ENCODE results near the gene NCK2.

DNA sequence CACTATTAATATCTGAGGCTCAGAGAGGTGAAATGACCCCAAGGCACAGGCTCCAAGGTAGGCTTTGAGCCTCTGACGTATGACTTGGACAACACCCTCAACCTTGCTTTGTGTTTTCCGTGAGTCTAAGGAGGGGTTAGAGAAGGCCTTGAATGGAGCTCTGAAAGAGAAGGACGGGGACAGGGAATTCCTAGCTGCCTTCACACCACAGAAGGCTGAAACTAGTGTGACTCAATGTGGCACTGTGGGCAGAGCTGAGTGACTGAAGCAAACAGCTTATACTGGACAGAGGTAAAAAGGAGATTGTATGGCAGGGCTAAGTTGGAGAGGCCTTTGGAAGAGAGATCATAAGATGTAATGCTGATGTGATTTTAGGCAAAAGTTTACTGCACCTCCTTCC is 3.5 kb upstream of the NCK2 start:
- no peak for TF ChIP-seq CTCF (conservative IDR thresholded peaks at IDR 0.05 in 1 of 2, IDR thresholded peaks at IDR 0.05 in 1 of 2; ENCODE audit: extremely low read depth in 1 of 2, insufficient read depth in 1 of 2, low read depth in 1 of 2, low read length in 2 of 2)
- TF ChIP-seq EZH2 (IDR thresholded peaks at IDR 0.05; ENCODE audit: borderline replicate concordance, low read length): no peak
